ENCODE measurements around the gene RAB3C. TPM values are rescaled to one million over a fixed set of nuclear protein-coding genes. Genes with fewer than 3 reads are reported as not detected.
"Not testable (repeated sequence)": the region's sequence is repeated elsewhere in the genome, so short reads cannot be mapped to it uniquely, and the experiment has no call there.

RAB3C gene
- total and polyA plus RNA-seq, 10 donors, result 0.06 to 2.0 (median 0.21) TPM; not detected in 2

DNA sequence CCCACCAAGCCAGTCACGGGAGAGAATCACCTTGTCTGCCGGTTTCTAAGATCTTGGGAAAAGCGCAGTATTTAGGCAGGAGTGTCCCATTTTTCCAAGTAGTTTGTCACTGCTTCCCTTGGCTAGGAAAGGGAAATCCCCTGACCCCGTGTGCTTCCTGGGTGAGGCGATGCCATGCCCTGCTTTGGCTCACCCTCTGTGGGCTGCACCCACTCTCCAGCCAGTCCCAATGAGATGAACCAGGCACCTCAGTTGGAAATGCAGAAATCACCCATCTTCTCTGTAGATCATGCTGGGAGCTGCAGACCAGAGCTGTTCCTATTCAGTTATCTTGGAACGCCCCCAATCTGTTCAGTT is 116.9 kb downstream of the RAB3C start:
- Histone ChIP-seq H3K9me3 (peaks cover 0 to 28% (median 18%) of the 10 kb centered on the region in 8 donors), H3K36me3 (no peaks in the 10 kb centered on the region), H3K27me3 (replicated peaks in 1 of 7) (no peaks in the 10 kb centered on the region), H3K27ac (no peak overlapping the region), H3K4me3 (no peak overlapping the region), H3K4me1 (no peaks in the 10 kb centered on the region)
- intact Hi-C loops (cut with DNase I; ENCODE audit: low total_unique reads), result no loop called here
- no peak for TF ChIP-seq POLR2AphosphoS5 (IDR thresholded peaks at IDR 0.05)
- TF ChIP-seq, protein P1, sequence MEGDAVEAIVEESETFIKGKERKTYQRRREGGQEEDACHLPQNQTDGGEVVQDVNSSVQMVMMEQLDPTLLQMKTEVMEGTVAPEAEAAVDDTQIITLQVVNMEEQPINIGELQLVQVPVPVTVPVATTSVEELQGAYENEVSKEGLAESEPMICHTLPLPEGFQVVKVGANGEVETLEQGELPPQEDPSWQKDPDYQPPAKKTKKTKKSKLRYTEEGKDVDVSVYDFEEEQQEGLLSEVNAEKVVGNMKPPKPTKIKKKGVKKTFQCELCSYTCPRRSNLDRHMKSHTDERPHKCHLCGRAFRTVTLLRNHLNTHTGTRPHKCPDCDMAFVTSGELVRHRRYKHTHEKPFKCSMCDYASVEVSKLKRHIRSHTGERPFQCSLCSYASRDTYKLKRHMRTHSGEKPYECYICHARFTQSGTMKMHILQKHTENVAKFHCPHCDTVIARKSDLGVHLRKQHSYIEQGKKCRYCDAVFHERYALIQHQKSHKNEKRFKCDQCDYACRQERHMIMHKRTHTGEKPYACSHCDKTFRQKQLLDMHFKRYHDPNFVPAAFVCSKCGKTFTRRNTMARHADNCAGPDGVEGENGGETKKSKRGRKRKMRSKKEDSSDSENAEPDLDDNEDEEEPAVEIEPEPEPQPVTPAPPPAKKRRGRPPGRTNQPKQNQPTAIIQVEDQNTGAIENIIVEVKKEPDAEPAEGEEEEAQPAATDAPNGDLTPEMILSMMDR (IDR thresholded peaks at IDR 0.05 in 8 of 11, conservative IDR thresholded peaks at IDR 0.05 in 3 of 11), result no peak
- no peak for TF ChIP-seq POLR2A (IDR thresholded peaks at IDR 0.05)
- WGBS, 5 donors, result 78 to 95% (median 84%) methylated on average over 6 of the region's 6 CpGs
- no peak for DNase-seq

DNA sequence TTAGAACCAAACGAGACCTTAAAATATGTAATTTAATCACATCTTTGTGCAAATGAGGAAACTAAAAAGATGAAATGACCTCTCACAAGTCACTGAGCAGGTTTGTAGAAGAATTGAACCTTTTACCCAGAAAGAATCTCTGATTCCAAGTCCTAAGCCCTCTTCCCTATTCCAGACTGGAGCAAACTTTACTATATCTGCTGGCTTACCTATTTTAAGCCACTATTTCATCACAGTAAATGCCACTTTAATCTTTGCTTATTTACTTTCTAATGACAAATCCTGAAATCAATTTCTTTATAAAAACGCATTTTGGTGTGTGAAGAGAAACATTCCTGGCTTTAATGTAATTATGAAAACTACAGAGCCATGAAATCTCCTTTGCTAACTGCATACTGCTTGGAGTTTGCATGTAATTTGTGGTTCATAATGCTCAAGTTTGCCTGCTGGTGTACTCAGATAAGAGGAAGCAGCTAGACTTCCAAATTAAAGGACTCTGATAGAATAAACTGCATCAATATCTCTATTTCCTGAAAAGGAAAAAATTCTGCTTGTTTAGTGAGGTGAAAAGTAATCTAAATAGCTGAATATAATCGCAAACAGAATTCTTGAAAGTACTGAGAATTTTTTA is 121.2 kb downstream of the RAB3C start:
- H3K27me3 ChIP-seq (replicated peaks in 1 of 7), result no peaks in the 10 kb centered on the region
- H3K36me3 ChIP-seq, result no peaks in the 10 kb centered on the region
- TF ChIP-seq, protein P1 (IDR thresholded peaks at IDR 0.05 in 8 of 11, conservative IDR thresholded peaks at IDR 0.05 in 3 of 11), result no peak
- TF ChIP-seq POLR2A (IDR thresholded peaks at IDR 0.05), result no peak
- TF ChIP-seq POLR2AphosphoS5 (IDR thresholded peaks at IDR 0.05), result no peak
- no peaks in the 10 kb centered on the region for H3K9me3 ChIP-seq
- H3K4me3 ChIP-seq, result no peak overlapping the region
- no peaks in the 10 kb centered on the region for H3K4me1 ChIP-seq
- 50 to 82% (median 58%) methylated on average over 3 of the region's 3 CpGs for WGBS, 5 donors
- DNase-seq, result no peak
- intact Hi-C loops (cut with DNase I; ENCODE audit: low total_unique reads), result no loop called here
- no peak overlapping the region for H3K27ac ChIP-seq

DNA sequence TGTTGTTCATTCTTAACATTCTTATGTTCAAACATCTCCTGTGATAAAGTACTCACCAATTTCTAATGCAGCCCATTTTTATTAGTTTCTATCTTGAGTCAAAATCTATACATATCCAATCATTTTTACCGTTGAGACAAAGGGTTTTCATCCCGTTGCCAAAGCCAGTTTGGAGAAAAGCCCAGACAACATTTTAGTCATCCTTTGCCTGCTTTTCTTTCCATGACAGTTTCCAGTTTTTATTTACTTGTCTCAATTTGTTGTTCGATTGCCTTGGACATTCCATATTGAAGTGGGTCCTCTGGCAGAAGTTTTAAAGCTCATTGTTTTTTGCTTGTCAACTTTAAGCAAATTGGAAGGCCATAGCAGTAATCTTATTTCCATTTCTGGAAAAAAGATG is 123.9 kb downstream of the RAB3C start:
- no peaks in the 10 kb centered on the region for H3K4me1 ChIP-seq
- no peak for TF ChIP-seq POLR2A (IDR thresholded peaks at IDR 0.05)
- TF ChIP-seq, protein P1 (IDR thresholded peaks at IDR 0.05 in 8 of 11, conservative IDR thresholded peaks at IDR 0.05 in 3 of 11), result no peak
- no peak for TF ChIP-seq POLR2AphosphoS5 (IDR thresholded peaks at IDR 0.05)
- no peak for DNase-seq
- H3K4me3 ChIP-seq, result no peak overlapping the region
- H3K27me3 ChIP-seq (replicated peaks in 1 of 7), result no peaks in the 10 kb centered on the region
- no peaks in the 10 kb centered on the region for H3K9me3 ChIP-seq
- 67 to 82% (median 77%) methylated on average over 3 of the region's 3 CpGs for WGBS, 5 donors
- no peaks in the 10 kb centered on the region for H3K36me3 ChIP-seq
- no peak overlapping the region for H3K27ac ChIP-seq
- intact Hi-C loops (cut with DNase I; ENCODE audit: low total_unique reads), result no loop called here

DNA sequence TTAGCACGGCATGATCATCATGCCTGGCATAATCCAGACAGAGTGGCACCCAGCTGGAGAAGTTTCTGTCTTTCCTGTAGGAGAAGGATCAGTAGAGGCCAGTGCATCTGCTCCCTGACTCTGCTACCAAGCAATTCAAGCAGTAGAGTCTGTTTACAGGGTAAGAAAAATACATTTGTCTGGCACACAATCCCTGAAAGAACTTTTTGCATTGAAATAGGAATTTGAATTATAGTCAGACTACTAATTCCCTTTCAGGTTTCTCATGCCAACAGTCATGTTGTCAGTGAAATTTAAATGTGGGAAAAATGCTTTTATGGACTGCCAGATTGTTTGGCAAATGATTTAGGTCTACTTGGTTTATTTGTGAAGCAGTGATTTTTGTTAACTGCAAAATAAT is 125.6 kb downstream of the RAB3C start:
- Histone ChIP-seq H3K27me3 (replicated peaks in 1 of 7) (no peaks in the 10 kb centered on the region), H3K4me3 (no peak overlapping the region), H3K27ac (no peak overlapping the region), H3K9me3 (peaks cover 0 to 6% (median 0%) of the 10 kb centered on the region in 8 donors), H3K36me3 (no peaks in the 10 kb centered on the region), H3K4me1 (no peaks in the 10 kb centered on the region)
- intact Hi-C loops (cut with DNase I; ENCODE audit: low total_unique reads), result no loop called here
- TF ChIP-seq POLR2A (IDR thresholded peaks at IDR 0.05) (no peak), POLR2AphosphoS5 (IDR thresholded peaks at IDR 0.05) (no peak)
- TF ChIP-seq, protein P1 (IDR thresholded peaks at IDR 0.05 in 8 of 11, conservative IDR thresholded peaks at IDR 0.05 in 3 of 11), result no peak
- 67 to 86% (median 80%) methylated on average over 1 of the region's 1 CpG for WGBS, 5 donors
- no peak for DNase-seq

DNA sequence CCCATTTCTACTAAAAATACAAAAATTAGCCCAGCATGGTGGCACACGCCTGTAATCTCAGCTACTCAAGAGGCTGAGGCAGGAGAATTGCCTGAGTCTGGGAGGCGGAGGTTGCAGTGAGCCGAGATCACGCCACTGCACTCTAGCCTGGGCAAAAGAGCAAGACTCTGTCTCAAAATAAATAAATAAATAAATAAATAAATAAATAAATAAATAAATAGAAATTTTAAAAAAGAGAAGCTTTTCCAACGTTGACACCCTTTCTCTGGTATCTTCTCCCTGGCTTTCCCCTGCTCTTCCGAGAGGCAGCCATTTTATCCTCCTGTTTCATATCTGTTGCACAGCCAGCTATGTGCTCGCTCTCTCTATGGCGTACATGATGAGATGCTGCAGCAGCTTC is 127.5 kb downstream of the RAB3C start:
- H3K36me3 ChIP-seq; H3K4me3 ChIP-seq; DNase-seq; intact Hi-C loops (cut with DNase I; ENCODE audit: low total_unique reads); H3K27me3 ChIP-seq (replicated peaks in 1 of 7); H3K4me1 ChIP-seq; H3K27ac ChIP-seq: not testable (repeated sequence)
- 86 to 96% (median 92%) methylated on average over 8 of the region's 8 CpGs for WGBS, 5 donors
- peaks cover 0 to 20% (median 7%) of the 10 kb centered on the region in 8 donors for H3K9me3 ChIP-seq

Measured in spleen (tissue), 11 donors.